NCI-H146 (cell line): ENCODE results near the gene SMIM22.

Experiments used
- DNase-seq: peaks from one replicate; lab custom pipeline; 2025; lab: John Stamatoyannopoulos, UW

Gene SMIM22

GRCh38 chr16:4795828-4796572 is 831 bp downstream of the SMIM22 start:
- DNase-seq: peak; percentile 64

GRCh38 chr16:4796982-4797804 is 2.0 kb downstream of the SMIM22 start:
- no peak for DNase-seq

DNA sequence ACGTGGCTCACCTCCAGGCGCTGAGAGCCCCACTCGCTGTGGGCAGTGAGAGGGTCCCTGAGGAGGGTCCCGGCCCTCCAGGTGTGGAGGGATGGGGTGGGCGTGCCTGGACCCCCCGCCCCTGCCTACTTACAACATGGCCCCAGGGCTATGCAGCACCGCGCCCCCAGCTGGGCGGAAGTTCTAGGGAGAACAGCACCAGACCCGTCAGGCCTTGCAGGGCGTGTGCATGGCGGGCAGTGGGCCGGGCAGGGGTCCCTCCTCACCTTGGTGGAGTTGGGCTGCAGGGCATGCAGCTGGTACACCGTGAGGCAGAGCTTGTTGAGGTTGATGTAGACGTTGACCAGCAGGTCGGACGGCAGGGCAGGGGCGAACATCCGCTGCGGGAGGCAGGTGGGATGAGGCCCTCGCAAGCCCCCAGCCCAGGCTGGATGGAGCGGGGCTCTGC is 2.7 kb downstream of the SMIM22 start:
- DNase-seq: no peak

DNA sequence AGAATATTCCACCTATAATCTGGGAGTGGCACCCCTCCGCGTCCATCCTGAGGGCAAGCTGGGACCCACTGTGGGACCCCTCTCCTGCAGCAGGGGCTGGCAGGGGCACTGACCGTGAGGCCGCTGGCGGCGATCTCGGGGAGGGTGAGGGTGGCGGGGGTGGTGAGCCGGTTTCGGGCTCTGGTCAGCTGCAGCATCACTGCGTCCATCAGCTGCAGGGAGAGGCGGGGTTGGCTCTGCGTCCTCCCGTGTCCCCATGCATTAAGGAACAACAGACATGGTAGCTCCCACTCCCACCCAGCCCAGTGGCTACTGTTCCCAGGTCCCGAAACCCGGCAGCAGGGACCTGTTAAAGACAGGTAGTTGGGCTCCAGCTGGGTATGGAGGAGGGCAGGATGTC is 3.3 kb downstream of the SMIM22 start:
- DNase-seq: no peak

GRCh38 chr16:4799171-4799855 is 4.1 kb downstream of the SMIM22 start:
- DNase-seq: no peak

DNA sequence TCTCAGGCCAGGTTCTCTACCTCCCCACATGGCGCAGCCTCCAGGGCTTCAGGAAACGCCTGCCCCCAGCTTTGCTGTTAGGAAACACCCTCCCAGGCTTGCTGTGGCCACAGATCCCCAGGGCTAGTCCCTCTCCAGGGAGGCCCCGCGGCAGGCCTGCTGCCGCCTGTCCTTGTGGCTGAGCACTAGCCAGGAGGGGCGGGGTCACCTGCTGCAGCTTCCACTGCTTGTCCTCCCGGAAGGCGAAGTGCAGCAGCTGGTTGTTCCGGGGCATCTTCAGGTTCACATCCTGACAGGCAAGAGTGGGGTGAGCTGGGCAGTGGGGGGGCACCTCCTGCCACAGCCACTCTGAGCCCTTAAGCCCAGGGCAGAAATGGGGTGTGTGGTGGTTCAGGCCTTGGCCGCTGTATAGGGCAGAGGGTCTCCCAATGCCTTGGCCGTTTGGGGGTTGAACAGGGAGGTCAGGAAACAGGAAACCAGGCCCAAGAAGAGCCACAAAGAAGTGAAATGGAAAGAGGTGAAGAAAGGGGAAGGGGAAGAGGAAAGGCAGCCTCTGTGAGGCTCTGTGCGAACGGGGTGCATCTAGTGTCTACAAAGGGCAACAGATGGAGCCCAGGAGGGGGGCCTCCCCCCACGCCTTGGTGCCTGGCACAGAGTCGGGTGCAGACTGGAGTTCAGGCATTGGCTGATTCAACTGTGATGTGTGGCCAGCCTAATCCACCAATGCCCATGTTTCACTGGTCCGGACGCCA is 5.3 kb downstream of the SMIM22 start:
- DNase-seq: no peak

- no peak for DNase-seq
These were observed 6.1 kb downstream of the SMIM22 start for GRCh38 chr16:4801051-4801961.

GRCh38 chr16:4801962-4802658 is 6.9 kb downstream of the SMIM22 start, which contains the start of gene ROGDI:
Gene ROGDI (minus strand): TSS chr16:4802633. CDS start chr16:4802571, 62 bp downstream.
- DNase-seq: peak; percentile 96

GRCh38 chr16:4802659-4803287 is 7.6 kb downstream of the SMIM22 start:
- peak; percentile 97 for DNase-seq

GRCh38 chr16:4803401-4803844 is 8.3 kb downstream of the SMIM22 start:
- no peak for DNase-seq

GRCh38 chr16:4803898-4804762 is 9.0 kb downstream of the SMIM22 start:
- no peak for DNase-seq

GRCh38 chr16:4805231-4805630 is 10.1 kb downstream of the SMIM22 start:
- DNase-seq: no peak

DNA sequence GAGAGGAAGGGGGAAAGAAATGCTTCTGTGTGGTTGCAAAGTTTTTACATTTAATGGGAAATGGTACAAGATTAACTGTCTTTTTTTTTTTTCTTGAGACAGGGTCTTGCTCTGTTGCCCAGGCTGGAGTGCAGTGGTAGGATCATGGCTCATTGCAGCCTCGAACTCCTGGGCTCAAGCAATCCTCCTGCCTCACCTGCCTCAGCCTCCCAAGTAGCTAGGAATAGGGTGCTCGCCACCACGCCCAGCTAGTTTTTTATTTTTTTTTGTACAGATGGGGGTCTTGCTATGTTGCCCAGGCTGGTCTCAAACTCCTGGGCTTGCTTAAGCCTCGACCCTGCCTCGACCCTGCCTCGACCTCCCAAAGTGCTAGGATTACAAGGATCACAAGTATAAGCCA is 11.1 kb downstream of the SMIM22 start:
- DNase-seq: no peak

GRCh38 chr16:4811242-4811641 is 16.1 kb downstream of the SMIM22 start:
- DNase-seq: no peak

DNA sequence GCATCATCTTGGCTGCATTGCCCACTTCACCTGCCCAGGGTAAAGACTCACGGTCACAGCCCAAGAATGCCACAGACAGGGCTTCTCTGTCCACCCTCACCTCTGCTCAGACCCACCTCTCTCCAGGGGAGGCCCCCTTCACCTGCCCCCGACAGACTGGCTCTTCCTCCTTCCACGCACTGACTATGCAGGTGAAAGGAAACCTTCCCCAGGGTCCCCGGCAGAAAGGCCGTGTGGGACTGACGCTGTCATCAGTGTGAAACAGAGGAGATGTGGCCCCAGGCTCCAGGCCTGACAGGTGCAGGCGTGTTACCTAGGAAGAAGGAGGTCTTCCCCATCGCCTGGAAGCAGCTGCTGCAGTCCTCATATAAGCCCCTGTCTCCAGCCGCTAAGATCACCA is 16.6 kb downstream of the SMIM22 start:
- DNase-seq: no peak

DNA sequence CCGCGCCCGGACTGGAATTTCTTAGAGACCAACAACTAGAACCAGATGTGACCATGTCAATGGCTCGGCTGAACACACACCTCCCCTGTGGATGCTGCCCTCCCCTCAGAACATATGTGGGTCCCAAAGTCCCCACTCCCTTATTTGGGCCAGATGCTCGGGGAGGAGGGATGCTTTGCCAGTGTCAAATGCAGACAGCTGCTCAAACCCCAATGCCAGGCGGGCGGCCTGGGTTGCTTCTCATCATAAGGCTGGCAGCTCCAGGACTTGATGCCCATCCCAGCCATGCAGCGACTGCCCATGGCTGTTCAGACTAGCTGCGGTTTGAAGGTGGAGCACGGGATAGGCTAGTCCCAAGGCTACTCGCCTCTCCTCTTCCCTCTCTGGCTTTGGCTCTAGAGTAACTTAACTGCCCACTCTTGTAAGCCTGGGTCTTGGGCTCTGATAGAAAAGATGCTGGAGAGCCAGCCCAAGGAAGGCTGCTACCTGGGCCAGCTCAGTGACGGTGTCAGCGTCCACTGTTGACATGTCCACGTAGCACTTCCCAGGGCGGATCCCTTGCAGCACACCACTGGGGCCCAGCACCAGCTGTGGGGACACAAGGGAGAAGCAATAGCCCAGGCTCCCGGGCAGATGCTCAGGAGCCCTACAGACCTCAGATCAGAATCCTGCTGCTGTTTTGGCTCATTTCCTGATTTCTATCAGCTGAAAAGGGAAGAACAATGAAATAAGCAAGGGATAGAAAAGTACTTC is 18.3 kb downstream of the SMIM22 start:
- DNase-seq: no peak

GRCh38 chr16:4814046-4814445 is 18.9 kb downstream of the SMIM22 start:
- DNase-seq: no peak
